HepG2 (cell line): ENCODE measurements around the gene FEV. TPM values are rescaled to one million over a fixed set of nuclear protein-coding genes. Genes with fewer than 3 reads are reported as not detected.

Experiments used
- ARNT ChIP-seq: fragments of 450-650 bp; IDR thresholded peaks from 2 replicates; pipeline ENCODE4 v1.6.1; 2017
- CBX2 ChIP-seq, 2 experiments: fragments of 200-600 bp in 1 of 2; sonication (generic); formaldehyde crosslinking in 1 of 2; IDR thresholded peaks; 2 replicates each; pipeline versions ENCODE4 v1.7.0 to v1.8.1; 2018 to 2022; ENCODE audit warnings: low read depth in 2 of 2, low read length in 1 of 2, mild to moderate bottlenecking in 1 of 2, missing genetic modification reagents in 1 of 2
- GABPB1 ChIP-seq: IDR thresholded peaks from 2 replicates; pipeline ENCODE4 v1.6.1; 2016; ENCODE audit warnings: mild to moderate bottlenecking, missing genetic modification reagents, moderate library complexity, missing compliant biosample characterization
- HNF4A ChIP-seq: sonication (generic); formaldehyde crosslinking; IDR thresholded peaks from 2 replicates; pipeline ENCODE4 v1.4.0; 2020; ENCODE audit warnings: missing genetic modification reagents
- HOXA3 ChIP-seq: sonication (generic); formaldehyde crosslinking; IDR thresholded peaks from 2 replicates; pipeline ENCODE4 v1.5.0; 2020; ENCODE audit warnings: missing genetic modification reagents
- MTF2 ChIP-seq: sonication (generic); formaldehyde crosslinking; IDR thresholded peaks from 2 replicates; pipeline ENCODE4 v1.5.0; 2020; ENCODE audit warnings: missing genetic modification reagents, borderline replicate concordance
- MYNN ChIP-seq: sonication (generic); formaldehyde crosslinking; IDR thresholded peaks from 2 replicates; pipeline ENCODE4 v1.4.0; 2020; ENCODE audit warnings: mild to moderate bottlenecking, low read depth, missing genetic modification reagents
- MYPOP ChIP-seq: sonication (generic); formaldehyde crosslinking; IDR thresholded peaks from 2 replicates; pipeline ENCODE4 v1.8.1; 2023; ENCODE audit warnings: mild to moderate bottlenecking, moderate library complexity, missing genetic modification reagents
- NFRKB ChIP-seq: fragments of 450-650 bp; IDR thresholded peaks from 2 replicates; pipeline ENCODE4 v1.6.1; 2017
- RAD21 ChIP-seq: fragments of 450-650 bp; formaldehyde crosslinking; IDR thresholded peaks from 2 replicates; pipeline ENCODE4 v1.5.0; 2020; ENCODE audit warnings: mild to moderate bottlenecking
- TSC22D2 ChIP-seq: sonication (generic); formaldehyde crosslinking; IDR thresholded peaks from 2 replicates; pipeline ENCODE4 v1.5.1; 2020; ENCODE audit warnings: missing genetic modification reagents, mild to moderate bottlenecking, borderline replicate concordance
- ZBTB33 ChIP-seq: sonication (generic); formaldehyde crosslinking; IDR thresholded peaks from 2 replicates; pipeline ENCODE4 v1.4.0; 2020; ENCODE audit warnings: missing genetic modification reagents
- ZNF441 ChIP-seq: sonication (generic); formaldehyde crosslinking; IDR thresholded peaks from 2 replicates; pipeline ENCODE4 v1.7.0; 2021; ENCODE audit warnings: missing genetic modification reagents, borderline replicate concordance
- polyA plus RNA-seq, 8 experiments: library from polyadenylated mRNA; depleted of rRNA in 3 of 8; stranded (reverse) in 7 of 8; unstranded in 1 of 8; fragments of >200 nt; fragmentation: Illumina TruSeq in 4 of 8; extraction: Trizol in 4 of 8; gene quantifications; 2 replicates each; pipeline versions ENCODE4 v1.2.1 to v1.2.3, GENCODE V29; 2011 to 2016; ENCODE audit warnings: low read depth in 4 of 8, missing spikeins in 1 of 8, mixed read lengths in 1 of 8; ENCODE audit not compliant: insufficient read depth in 1 of 8
- total RNA-seq, 5 experiments: library from RNA; depleted of rRNA; stranded (reverse); fragments of >200 nt; fragmentation: Illumina TruSeq; extraction: Trizol; gene quantifications; 2 replicates each; pipeline ENCODE4 v1.2.3, GENCODE V29; 2016; ENCODE audit warnings: low read depth in 1 of 5
- TF ChIP-seq, protein P1 (sequence below): sonication (generic); formaldehyde crosslinking; IDR thresholded peaks from 2 replicates; pipeline ENCODE4 v1.5.0; 2020; ENCODE audit warnings: mild to moderate bottlenecking, missing genetic modification reagents
- TF ChIP-seq, protein P2 (sequence below): sonication (generic); formaldehyde crosslinking; IDR thresholded peaks from 2 replicates; pipeline ENCODE4 v1.9.0; 2022; ENCODE audit warnings: missing genetic modification reagents, mild to moderate bottlenecking, borderline replicate concordance
- TF ChIP-seq, protein P3 (sequence below): sonication (generic); formaldehyde crosslinking; IDR thresholded peaks from 2 replicates; pipeline ENCODE4 v1.5.0; 2020; ENCODE audit warnings: mild to moderate bottlenecking, missing genetic modification reagents, borderline replicate concordance

FEV gene
- total and polyA plus RNA-seq, 2 of the 13 experiments (the other 11 are each of a cell fraction or from before 2014, with no cell fraction given) = not detected

DNA sequence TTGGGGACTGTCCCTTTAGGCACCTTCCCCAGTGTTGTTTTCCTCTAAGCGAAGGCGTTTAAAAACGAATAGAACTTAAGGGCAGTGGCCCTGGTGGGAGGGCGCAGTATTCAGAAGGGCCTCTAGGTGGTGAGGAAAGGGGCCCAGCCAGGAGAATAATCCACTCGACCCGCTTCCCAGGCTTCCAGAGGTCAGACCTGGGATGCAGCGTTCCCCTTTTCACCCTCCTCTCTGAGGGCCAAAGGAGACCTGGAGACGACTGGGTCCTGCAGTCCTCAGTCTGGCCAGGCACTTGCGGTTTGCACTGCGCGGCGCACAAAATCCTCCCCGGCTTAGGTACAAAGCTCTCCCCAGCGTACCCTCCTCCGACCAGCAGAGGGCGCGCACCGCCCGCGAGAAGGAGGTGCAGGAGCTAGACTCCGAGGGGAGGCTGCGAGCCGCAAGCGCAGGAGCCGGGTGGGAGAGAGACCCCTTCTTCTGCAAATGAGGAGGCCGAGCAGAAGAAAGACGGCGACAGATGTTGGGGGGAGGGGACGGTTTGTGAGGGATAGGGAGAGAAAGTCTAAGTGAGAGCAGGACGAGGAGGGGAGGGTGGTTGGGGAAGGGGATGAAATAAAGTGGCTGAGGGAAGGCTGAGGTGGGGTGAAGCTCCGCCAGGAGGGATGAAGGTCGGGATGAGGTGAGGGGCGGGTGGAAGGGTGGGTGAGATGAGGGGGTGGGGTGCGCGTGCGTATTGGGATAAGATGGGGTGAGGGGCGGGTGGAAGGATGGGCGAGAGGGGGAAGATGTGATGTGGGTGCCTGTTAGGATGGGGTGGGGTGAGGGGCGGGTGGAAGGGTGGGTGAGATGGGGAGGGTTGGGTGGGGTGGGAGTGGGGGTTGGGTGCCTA is 4.9 kb downstream of the FEV start (continued):
- peak; percentile 95 for TF ChIP-seq ZNF441
- no peak for TF ChIP-seq MYNN (CRISPR knock-in tag)
- TF ChIP-seq NFRKB = no peak
- TF ChIP-seq, protein P1, sequence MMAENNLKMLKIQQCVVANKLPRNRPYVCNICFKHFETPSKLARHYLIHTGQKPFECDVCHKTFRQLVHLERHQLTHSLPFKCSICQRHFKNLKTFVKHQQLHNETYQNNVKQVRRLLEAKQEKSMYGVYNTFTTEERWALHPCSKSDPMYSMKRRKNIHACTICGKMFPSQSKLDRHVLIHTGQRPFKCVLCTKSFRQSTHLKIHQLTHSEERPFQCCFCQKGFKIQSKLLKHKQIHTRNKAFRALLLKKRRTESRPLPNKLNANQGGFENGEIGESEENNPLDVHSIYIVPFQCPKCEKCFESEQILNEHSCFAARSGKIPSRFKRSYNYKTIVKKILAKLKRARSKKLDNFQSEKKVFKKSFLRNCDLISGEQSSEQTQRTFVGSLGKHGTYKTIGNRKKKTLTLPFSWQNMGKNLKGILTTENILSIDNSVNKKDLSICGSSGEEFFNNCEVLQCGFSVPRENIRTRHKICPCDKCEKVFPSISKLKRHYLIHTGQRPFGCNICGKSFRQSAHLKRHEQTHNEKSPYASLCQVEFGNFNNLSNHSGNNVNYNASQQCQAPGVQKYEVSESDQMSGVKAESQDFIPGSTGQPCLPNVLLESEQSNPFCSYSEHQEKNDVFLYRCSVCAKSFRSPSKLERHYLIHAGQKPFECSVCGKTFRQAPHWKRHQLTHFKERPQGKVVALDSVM (CRISPR knock-in tag) = peak; percentile 62; the same call in 1 of the 2 replicates
- no peak for TF ChIP-seq ARNT
- peak; percentile 46; the same call in 1 of the 2 replicates for TF ChIP-seq GABPB1 (CRISPR knock-in tag)
- TF ChIP-seq, protein P2, sequence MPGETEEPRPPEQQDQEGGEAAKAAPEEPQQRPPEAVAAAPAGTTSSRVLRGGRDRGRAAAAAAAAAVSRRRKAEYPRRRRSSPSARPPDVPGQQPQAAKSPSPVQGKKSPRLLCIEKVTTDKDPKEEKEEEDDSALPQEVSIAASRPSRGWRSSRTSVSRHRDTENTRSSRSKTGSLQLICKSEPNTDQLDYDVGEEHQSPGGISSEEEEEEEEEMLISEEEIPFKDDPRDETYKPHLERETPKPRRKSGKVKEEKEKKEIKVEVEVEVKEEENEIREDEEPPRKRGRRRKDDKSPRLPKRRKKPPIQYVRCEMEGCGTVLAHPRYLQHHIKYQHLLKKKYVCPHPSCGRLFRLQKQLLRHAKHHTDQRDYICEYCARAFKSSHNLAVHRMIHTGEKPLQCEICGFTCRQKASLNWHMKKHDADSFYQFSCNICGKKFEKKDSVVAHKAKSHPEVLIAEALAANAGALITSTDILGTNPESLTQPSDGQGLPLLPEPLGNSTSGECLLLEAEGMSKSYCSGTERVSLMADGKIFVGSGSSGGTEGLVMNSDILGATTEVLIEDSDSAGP (CRISPR knock-in tag) = 0 out of 2 replicates have a peak, but pooled peaks have one; percentile 42
- TF ChIP-seq ZBTB33 (CRISPR knock-in tag) = peak; percentile 51; the same call in 1 of the 2 replicates
- peak; percentile 99; the same call in 1 of the 2 replicates for TF ChIP-seq MTF2 (CRISPR knock-in tag)
- TF ChIP-seq HNF4A = peak; percentile 69
- TF ChIP-seq HOXA3 (CRISPR knock-in tag) = 0 out of 2 replicates have a peak, but pooled peaks have one; percentile 43
- TF ChIP-seq TSC22D2 (CRISPR knock-in tag) = 0 out of 2 replicates have a peak, but pooled peaks have one; percentile 33
- TF ChIP-seq, protein P3, sequence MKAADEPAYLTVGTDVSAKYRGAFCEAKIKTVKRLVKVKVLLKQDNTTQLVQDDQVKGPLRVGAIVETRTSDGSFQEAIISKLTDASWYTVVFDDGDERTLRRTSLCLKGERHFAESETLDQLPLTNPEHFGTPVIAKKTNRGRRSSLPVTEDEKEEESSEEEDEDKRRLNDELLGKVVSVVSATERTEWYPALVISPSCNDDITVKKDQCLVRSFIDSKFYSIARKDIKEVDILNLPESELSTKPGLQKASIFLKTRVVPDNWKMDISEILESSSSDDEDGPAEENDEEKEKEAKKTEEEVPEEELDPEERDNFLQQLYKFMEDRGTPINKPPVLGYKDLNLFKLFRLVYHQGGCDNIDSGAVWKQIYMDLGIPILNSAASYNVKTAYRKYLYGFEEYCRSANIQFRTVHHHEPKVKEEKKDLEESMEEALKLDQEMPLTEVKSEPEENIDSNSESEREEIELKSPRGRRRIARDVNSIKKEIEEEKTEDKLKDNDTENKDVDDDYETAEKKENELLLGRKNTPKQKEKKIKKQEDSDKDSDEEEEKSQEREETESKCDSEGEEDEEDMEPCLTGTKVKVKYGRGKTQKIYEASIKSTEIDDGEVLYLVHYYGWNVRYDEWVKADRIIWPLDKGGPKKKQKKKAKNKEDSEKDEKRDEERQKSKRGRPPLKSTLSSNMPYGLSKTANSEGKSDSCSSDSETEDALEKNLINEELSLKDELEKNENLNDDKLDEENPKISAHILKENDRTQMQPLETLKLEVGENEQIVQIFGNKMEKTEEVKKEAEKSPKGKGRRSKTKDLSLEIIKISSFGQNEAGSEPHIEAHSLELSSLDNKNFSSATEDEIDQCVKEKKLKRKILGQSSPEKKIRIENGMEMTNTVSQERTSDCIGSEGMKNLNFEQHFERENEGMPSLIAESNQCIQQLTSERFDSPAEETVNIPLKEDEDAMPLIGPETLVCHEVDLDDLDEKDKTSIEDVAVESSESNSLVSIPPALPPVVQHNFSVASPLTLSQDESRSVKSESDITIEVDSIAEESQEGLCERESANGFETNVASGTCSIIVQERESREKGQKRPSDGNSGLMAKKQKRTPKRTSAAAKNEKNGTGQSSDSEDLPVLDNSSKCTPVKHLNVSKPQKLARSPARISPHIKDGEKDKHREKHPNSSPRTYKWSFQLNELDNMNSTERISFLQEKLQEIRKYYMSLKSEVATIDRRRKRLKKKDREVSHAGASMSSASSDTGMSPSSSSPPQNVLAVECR (CRISPR knock-in tag) = peak; percentile 14; the same call in 1 of the 2 replicates
- TF ChIP-seq CBX2 (IDR thresholded peaks at IDR 0.05; ENCODE audit: low read depth, low read length) = no peak
- TF ChIP-seq CBX2 (CRISPR knock-in tag; IDR thresholded peaks at IDR 0.05; ENCODE audit: low read depth) = peak; percentile 80
- TF ChIP-seq MYPOP (CRISPR knock-in tag) = peak; percentile 100
- TF ChIP-seq RAD21 = peak; percentile 92
